GM15510 (cell line): ENCODE results near the gene CNTNAP1.
A peak's percentile ranks its signal among the peaks of the same experiment; 100 is the strongest.

Experiments
- POLR2A ChIP-seq: IDR thresholded peaks from 3 replicates; pipeline ENCODE4 v1.6.1; 2011; ENCODE audit warnings: borderline replicate concordance; ENCODE audit not compliant: insufficient read length; ENCODE audit errors: extremely low read depth

Gene CNTNAP1

GRCh38 chr17:42740699-42741098 is 58.4 kb downstream of the CNTNAP1 start:
- no peak for TF ChIP-seq POLR2A

GRCh38 chr17:42743595-42744282 is 61.4 kb downstream of the CNTNAP1 start:
- TF ChIP-seq POLR2A, result no peak

GRCh38 chr17:42744283-42744805 is 62.0 kb downstream of the CNTNAP1 start:
- TF ChIP-seq POLR2A, result no peak

GRCh38 chr17:42744806-42745617 is 62.7 kb downstream of the CNTNAP1 start, which contains the start of gene EZH1:
Gene EZH1 (minus strand): TSS chr17:42745040. CDS start chr17:42728941, 16,099 bp downstream.
- TF ChIP-seq POLR2A, result peak; percentile 68

- no peak for TF ChIP-seq POLR2A
These were observed 66.0 kb downstream of the CNTNAP1 start for GRCh38 chr17:42748202-42748907.

GRCh38 chr17:42748908-42749798 is 66.8 kb downstream of the CNTNAP1 start:
- no peak for TF ChIP-seq POLR2A
